ENCODE measurements around the gene NHLRC2. TPM values are rescaled to one million over a fixed set of nuclear protein-coding genes. Genes with fewer than 3 reads are reported as not detected.

Gene NHLRC2
- total and polyA plus RNA-seq, 4 donors = 4.2 to 49.0 (median 26.9) TPM

DNA sequence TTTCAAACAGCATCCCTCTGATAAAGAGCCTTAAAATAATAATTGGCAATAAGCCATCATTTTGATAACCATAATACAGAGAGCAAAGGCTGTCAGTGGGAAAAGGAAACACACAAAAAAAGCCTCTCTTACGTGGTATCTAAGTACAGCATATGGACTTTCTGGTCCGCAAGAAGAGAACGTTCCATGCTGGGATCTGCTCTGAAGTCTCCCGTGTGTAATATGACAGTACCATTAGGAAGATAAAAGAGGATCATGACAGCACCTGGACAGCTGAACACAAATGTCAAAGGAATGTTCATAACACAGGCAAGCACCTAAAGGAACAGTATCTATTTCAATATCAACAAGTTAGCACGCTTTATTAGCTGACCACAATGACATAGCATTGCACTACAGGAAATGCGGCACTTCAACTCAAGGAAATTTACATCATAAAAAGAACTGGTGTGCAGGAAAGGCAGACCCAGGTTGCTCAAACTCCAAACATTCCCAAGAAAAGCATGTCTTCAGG lies 10.4 kb upstream of the NHLRC2 start:
- Histone ChIP-seq H3K9ac (ENCODE audit: insufficient read depth in 1 of 2, low read length in 2 of 2) (no peak overlapping the region), H3K4me1 (ENCODE audit: control insufficient read depth in 5 of 5, insufficient read depth in 5 of 5, low read length in 5 of 5) (no peaks in the 10 kb centered on the region), H3K4me3 (no peak overlapping the region), H3K27ac (ENCODE audit: low read depth in 1 of 2, low read length in 1 of 2) (no peak overlapping the region), H3K9me3 (ENCODE audit: control insufficient read depth in 4 of 4, insufficient read depth in 3 of 4, low read length in 3 of 4) (no peaks in the 10 kb centered on the region), H3K27me3 (ENCODE audit: control insufficient read depth in 3 of 3, insufficient read depth in 3 of 3, low read length in 2 of 3) (no peaks in the 10 kb centered on the region), H3K36me3 (ENCODE audit: control insufficient read depth in 4 of 4, insufficient read depth in 4 of 4, low read length in 4 of 4) (peaks cover 3 to 15% (median 6%) of the 10 kb centered on the region in 4 donors)
- WGBS, 2 donors = 22 to 56% methylated on average over 6 of the region's 6 CpGs
- TF ChIP-seq, protein P1, sequence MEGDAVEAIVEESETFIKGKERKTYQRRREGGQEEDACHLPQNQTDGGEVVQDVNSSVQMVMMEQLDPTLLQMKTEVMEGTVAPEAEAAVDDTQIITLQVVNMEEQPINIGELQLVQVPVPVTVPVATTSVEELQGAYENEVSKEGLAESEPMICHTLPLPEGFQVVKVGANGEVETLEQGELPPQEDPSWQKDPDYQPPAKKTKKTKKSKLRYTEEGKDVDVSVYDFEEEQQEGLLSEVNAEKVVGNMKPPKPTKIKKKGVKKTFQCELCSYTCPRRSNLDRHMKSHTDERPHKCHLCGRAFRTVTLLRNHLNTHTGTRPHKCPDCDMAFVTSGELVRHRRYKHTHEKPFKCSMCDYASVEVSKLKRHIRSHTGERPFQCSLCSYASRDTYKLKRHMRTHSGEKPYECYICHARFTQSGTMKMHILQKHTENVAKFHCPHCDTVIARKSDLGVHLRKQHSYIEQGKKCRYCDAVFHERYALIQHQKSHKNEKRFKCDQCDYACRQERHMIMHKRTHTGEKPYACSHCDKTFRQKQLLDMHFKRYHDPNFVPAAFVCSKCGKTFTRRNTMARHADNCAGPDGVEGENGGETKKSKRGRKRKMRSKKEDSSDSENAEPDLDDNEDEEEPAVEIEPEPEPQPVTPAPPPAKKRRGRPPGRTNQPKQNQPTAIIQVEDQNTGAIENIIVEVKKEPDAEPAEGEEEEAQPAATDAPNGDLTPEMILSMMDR (IDR thresholded peaks at IDR 0.05; ENCODE audit: control extremely low read depth, extremely low read depth) = no peak
- no peak for ATAC-seq (ENCODE audit: insufficient read depth, low FRiP score)
- no peak for DNase-seq

DNA sequence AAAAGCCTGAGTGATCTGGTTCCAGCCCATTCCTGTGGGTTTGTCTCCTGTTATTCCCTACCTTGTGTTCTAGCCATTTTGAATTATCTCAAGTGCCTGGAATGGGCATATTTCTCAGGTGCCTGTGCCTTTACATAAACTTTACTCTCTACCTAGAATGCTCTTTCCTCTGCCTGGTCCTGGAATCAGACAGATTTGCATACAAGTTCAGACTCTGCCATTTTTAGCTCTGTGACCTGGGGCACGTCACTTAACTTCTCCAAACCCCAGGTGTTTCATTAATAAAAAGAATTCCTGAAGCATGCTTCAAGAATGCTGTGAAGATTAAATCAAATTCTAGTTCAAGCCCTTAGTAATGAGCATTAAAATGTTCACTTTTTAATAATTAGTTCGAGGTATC lies 8.4 kb upstream of the NHLRC2 start:
- Histone ChIP-seq H3K27ac (ENCODE audit: low read depth in 1 of 2, low read length in 1 of 2) (no peak overlapping the region), H3K9ac (ENCODE audit: insufficient read depth in 1 of 2, low read length in 2 of 2) (no peak overlapping the region), H3K27me3 (ENCODE audit: control insufficient read depth in 3 of 3, insufficient read depth in 3 of 3, low read length in 2 of 3) (no peaks in the 10 kb centered on the region), H3K4me3 (no peak overlapping the region), H3K36me3 (ENCODE audit: control insufficient read depth in 4 of 4, insufficient read depth in 4 of 4, low read length in 4 of 4) (peaks cover 0 to 8% (median 4%) of the 10 kb centered on the region in 4 donors), H3K4me1 (ENCODE audit: control insufficient read depth in 5 of 5, insufficient read depth in 5 of 5, low read length in 5 of 5) (peaks cover 0 to 5% (median 0%) of the 10 kb centered on the region in 5 donors), H3K9me3 (ENCODE audit: control insufficient read depth in 4 of 4, insufficient read depth in 3 of 4, low read length in 3 of 4) (no peaks in the 10 kb centered on the region)
- TF ChIP-seq, protein P1 (IDR thresholded peaks at IDR 0.05; ENCODE audit: control extremely low read depth, extremely low read depth) = no peak
- DNase-seq = no peak
- ATAC-seq (ENCODE audit: insufficient read depth, low FRiP score) = no peak
- WGBS, 2 donors = 86 to 93% methylated on average over 2 of the region's 2 CpGs

DNA sequence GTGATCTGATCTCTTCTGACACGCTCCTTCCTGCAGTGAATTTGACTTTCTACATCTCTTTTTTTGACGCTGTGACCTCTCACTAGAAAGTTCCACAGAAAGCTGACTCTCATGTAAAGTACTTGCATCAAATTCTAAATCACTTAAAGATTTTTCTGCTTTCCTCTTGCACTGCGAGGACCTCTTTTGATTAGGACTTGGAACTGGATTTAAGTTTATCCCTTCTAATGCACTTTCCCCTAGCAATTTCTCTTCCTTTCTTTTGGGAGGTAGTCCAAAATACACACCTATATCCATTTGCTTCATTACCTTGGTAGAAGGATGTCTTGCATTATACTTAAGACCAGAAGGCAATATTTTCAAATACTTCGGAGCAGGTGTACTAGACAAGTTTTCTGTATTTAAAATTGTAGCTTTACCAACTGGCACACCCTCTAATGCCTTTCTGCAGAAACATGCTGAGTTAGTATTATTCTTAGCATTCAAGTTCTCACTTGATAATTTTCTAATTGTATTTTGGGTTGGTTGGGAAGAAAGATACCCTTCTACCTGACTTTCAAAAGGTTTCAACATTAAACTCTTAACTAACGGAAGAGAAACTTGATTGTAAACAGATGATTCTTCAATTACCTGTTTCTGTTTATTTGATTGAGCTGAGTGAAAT lies 5.2 kb upstream of the NHLRC2 start:
- no peak for DNase-seq
- Histone ChIP-seq H3K4me3 (no peak overlapping the region), H3K4me1 (ENCODE audit: control insufficient read depth in 5 of 5, insufficient read depth in 5 of 5, low read length in 5 of 5) (peaks cover 0 to 8% (median 5%) of the 10 kb centered on the region in 5 donors), H3K36me3 (ENCODE audit: control insufficient read depth in 4 of 4, insufficient read depth in 4 of 4, low read length in 4 of 4) (peaks cover 0 to 6% (median 2%) of the 10 kb centered on the region in 4 donors), H3K9ac (ENCODE audit: insufficient read depth in 1 of 2, low read length in 2 of 2) (no peak overlapping the region), H3K27ac (ENCODE audit: low read depth in 1 of 2, low read length in 1 of 2) (no peak overlapping the region), H3K27me3 (ENCODE audit: control insufficient read depth in 3 of 3, insufficient read depth in 3 of 3, low read length in 2 of 3) (no peaks in the 10 kb centered on the region), H3K9me3 (ENCODE audit: control insufficient read depth in 4 of 4, insufficient read depth in 3 of 4, low read length in 3 of 4) (no peaks in the 10 kb centered on the region)
- WGBS, 2 donors = 88 to 94% methylated on average over 5 of the region's 5 CpGs
- ATAC-seq (ENCODE audit: insufficient read depth, low FRiP score) = no peak
- TF ChIP-seq, protein P1 (IDR thresholded peaks at IDR 0.05; ENCODE audit: control extremely low read depth, extremely low read depth) = no peak
